T1000 (cell line): ENCODE results near the gene PHF2.

Source experiments
- DNase-seq: peaks from one replicate; lab custom pipeline; 2025; ENCODE audit warnings: mixed read lengths; lab: John Stamatoyannopoulos, UW

PHF2 gene

DNA sequence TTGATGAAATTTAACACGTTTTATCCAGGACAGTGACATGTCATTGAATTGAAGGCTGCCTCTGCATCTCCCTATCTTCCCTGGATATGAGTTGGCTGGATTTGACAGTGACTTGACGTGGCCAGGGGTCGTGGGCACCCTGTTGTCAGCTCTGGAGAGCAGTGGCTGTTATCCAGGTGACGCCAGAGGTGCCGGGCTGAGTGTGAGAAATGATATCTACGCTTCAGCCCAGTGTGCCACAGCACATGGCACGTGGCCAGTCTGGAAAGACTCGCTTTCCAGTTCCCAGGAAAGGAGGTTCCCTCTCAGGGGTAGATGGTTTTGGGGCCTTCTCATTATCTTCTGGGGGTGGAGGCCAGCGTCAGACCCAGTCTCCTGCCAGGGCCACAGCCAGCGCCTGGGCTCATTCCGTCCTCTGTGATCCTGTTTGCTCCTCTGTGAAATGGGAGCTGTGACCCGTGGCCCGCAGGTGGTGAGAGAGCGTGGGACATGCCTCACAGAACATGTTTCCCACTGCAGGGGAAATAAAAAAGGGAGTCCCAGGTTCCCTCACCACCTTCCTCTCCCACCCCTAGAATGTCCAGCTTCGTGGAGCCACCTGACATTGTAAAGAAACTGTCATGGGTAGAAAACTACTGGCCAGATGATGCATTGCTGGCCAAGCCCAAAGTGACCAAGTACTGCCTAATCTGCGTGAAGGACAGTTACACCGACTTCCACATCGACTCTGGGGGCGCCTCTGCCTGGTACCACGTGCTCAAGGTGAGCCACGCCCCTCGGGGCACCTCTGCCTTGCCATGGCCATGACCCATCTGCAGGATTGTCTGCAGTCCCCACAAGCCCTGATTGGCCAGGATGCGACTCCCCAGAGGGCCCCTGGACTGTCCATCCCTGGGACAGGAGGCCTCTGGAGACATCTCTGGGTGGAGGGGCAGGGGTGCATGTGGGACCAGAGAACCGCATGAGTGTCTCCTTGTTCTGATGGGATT, 76.5 kb downstream of the PHF2 start:
- no peak for DNase-seq

DNA sequence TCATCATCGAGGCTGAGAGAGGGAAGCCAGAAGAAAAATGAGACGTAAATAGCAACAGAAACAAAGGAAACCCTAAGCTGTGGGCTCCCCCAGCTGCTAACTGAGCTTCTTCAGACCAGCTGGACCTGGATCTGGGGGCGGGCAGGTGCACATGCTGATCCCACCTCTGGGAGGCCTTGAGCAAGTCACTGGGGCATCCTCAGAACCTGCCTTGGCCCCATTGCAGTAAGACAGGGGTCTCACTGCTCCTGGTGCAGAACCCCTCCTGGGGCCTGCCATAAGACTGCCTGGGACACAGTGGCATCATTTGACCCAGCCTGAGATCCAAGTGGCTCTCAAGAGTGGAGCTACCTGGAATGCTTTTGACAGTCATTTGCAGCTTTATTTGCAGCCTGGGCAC, 77.4 kb downstream of the PHF2 start:
- no peak for DNase-seq

DNA sequence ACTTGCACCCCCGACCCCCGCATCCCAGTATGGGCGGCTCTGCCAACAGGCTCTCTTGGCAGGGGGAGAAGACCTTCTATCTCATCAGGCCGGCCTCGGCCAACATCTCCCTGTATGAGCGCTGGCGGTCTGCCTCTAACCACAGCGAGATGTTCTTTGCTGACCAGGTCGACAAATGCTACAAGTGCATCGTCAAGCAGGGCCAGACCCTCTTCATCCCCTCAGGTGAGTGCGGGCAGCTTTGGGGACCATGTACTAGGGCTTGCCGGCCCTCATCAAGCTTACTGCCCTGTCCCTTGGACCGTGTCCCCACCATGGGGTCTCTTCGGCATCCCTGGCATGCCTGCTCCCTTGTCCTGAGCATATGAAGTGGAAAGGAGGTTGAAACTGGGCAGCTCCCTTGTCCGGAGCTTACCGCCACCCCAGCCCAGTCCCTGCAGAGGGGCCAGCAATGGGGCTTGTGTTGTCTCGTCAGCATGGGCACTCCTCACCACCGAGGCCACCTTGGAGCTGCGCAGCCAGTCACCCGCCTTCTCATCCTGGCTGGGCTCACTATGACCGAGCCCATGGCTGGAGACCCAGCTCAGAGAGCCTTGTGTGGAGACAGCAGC, 78.1 kb downstream of the PHF2 start:
- DNase-seq, result no peak

DNA sequence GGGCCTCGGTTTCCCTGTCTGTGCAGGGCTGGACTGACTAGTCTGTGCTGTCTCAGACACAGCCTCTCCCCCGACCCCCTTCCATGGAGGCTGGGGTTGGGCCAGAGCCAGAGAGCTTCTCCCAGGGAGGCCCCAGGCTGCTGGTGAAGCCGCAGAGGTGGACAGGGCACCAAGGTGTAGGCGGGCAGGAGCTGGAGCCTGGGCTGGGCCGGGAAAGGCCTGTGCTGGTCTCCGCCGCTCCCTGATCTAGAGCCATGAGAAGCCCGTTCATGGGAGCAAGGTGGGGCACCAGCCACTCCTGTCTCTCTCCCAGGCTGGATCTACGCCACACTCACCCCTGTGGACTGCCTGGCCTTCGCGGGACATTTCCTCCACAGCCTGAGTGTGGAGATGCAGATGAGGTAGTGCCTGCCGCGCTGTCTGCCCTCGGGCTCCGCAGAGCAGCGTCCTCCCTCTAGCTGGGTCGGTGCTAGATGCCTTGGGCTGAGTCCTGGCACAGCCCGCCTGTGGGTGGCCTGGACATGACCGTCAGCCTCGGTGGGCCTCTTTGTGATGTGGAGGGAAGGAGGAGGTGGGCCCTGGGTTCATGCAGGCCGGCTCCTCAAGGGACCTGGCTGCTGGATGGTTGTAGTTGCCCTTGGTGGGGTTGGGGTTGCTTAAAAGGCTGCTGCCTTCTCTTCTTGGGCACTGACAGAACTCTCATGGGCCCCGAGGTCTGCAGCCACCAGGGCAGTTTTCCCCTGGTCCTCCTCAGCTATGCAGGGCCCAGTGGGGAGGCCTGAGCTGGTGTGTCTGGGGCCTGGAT, 79.4 kb downstream of the PHF2 start:
- no peak for DNase-seq

DNA sequence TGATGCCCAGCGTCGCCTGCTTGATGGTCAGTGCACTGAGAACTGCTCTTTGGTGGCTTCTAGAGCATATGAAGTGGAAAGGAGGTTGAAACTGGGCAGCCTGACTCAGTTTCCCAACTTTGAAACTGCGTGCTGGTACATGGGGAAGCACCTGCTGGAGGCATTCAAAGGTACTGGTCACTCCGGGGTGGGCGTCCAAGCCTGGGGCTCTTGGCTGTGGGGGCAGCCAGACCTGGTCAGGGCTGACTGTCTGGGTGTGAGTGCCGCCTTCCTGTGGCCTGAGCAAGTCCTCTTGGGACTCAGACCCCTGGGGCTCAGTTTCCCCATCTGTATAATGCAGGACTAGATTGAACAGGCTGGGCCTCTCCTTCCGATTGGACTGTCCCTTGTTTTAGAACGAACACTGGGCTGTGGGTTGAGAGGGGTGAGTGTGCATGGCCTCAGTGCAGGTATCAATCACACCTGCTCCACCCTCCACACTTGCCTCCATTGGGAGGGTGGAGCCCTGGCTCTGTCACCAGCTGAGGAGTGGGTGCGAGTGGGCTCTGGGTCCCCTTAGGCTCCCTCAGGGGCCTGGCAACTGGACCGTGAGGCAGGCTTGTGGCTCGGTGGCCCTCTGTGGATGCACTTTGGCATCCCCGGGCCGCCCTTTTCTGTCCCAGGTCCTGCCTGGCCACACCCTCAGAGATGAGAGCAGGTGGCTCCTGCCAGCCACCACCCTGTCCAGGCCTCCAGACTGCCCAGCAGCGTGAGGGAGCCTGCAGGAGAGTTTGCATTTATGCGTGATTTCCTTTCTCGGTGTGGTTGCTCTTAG, 80.2 kb downstream of the PHF2 start:
- no peak for DNase-seq

DNA sequence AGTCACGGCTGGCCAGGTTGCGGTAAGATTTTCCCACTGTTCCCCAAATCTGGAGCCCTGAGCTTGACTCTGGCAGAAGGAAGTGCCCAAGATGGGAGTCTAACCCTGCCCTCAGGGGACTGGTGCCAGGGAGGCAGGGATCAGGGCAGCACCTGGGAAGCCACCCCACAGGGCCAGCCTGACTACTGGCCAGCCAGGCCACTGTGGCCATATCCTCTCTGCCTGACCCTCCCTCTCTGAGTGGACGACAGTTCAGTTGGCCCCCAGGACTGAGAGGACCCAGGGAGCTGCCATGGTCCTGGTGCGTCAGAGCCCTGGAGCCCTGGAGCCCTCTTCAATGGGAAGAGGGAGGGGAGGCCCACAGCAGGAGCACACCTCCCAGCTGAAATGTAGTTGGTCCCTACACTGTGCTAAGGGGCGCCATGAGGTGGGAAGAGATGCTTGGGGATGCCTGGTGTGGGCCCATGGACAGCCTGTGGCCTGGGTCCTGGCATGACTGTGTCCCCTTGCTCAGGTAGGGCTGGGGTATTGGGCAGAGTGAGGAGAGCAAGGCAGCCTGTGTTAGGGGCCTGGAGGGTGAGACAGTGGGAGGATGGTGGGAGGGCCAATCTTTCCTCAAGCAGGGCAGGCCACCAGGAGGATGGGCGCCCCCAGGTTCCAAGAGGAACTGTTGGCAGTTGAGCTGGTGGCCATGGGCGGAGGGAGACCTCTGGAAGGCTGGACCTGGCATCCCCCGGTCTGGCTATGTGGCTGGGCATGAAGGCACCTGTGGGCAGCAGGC, 81.1 kb downstream of the PHF2 start:
- no peak for DNase-seq

DNA sequence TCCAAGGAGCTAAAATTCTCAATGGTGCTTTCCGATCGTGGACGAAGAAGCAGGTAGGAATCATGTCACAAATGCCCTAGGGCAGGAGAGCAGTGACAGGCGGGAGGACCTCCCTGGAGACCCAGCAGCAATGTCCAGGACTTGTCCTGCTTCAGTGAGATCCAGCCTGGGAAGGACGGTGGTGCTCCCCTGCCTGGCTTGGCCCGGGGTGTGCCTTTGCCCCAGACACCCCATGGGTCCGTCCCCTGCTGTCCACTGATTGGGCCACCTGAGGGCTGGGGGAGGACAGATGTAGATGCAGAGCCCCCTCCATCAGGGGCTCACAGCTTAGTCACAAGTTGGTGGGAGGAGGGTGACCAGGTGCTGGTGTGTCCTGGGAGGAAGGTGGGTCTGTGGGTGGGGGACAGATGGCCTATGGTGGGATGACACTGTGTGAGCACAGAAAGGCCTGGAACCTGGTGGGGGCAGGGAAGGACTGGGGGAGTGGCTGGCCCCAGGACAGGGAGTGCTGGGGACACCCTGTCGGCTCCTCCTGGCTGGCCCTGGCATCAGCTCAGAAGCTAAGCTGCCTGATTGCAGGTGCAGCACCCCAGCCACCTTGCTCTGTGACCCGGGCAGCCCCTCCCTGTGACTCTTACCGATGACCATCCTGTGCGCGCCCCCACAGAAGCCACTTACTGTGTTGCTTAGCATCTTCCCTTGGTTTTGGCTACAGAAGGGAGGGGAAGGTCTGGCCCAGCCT, 82.0 kb downstream of the PHF2 start:
- DNase-seq, result no peak

DNA sequence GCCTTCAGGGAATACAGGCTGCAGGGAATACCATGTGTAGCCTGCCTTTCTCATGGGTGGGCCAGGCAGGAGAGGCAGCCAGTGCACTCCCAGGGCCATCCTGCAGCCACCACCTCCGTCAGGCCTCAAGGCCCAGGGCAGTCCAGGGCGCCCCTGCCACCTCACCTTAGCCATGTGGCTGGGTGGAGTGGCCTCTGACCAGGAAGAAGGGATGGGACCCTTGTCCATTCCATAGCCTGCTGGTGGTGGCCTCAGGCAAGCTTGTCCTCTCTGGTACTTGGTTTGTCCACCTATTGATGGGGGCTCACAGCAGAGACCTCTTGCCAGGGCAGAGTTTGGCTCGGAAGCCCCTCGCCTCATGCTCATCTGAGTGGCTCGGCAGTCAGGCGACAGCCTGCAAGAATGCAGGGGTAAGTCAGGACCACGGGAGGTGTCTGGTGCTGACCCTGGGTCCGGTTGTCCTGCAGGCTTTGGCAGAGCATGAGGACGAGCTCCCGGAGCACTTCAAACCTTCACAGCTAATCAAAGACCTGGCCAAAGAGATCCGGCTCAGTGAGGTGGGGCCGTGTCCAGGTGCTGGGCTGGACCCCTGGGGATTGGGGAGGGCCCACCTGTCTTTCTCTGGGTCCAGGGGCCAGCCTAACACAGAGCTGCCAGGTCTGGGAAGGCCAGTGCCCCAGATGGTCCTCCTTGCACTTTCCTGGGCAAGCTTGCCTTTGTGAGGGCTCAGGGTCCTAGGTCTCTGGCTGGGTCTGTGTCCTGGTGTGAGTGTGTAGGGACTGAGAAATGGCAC, 82.9 kb downstream of the PHF2 start:
- DNase-seq, result no peak

DNA sequence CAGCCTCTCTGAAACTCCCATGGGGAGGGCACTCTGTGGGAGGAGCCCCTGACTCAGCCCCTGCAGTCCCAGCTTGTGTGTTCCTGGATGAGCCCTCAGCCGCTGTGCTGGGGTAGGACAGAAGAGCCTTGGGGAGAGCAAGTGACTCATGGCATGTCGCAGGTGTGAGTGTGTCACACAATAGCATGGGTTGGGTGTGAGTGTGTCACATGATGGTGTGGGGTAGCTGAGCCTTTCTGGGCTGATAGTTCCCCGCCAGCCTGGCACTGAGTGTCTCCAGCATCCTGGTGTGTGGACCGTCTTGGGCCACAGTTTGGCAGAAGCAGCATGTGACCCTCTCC, 83.4 kb downstream of the PHF2 start:
- no peak for DNase-seq

DNA sequence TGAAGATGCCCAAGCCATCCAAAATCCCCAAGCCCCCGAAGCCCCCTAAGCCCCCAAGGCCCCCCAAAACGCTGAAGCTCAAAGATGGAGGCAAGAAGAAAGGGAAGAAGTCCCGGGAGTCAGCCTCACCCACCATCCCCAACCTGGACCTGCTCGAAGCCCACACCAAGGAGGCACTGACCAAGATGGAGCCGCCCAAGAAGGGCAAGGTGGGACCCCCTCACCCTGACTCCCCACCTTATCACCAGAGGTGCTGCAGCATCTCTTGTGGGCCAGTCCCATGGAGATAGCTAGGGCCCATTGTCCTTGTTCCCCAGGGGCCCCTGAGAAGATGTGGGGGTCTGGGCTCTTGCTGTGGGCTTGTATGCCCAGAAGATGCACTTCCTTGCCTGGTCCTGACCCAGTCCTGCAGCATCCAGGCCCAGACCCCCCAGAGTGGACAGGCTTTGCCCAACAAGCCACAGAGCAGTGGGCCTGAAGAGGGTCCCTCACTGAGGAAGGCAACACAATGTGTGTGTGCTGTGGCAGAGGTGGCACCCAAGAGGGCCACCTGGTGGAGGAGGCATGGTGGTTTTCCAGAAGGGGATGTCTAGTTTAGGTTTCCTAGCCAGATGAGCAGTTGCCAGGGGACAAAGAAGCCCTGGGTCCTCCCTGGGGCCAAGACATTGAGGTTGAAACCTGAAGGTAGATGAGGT, 84.1 kb downstream of the PHF2 start:
- no peak for DNase-seq

DNA sequence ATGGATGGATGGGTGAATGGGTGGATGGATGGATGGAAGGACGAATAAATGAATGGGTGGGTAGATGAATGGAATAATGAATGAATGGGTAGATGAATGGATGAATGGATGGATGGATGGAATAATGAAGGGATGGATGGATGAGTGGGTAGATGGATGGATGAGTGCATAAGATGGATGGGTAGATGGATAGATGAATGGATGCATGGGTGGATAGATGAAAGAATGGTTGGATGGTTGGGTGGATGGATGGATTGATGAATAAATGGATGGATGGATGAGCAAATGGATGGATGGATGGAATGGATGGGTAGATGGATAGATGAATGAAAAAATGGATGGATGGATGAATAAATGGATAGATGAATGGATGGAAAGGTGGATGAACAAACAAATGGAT, 85.2 kb downstream of the PHF2 start:
- no peak for DNase-seq

DNA sequence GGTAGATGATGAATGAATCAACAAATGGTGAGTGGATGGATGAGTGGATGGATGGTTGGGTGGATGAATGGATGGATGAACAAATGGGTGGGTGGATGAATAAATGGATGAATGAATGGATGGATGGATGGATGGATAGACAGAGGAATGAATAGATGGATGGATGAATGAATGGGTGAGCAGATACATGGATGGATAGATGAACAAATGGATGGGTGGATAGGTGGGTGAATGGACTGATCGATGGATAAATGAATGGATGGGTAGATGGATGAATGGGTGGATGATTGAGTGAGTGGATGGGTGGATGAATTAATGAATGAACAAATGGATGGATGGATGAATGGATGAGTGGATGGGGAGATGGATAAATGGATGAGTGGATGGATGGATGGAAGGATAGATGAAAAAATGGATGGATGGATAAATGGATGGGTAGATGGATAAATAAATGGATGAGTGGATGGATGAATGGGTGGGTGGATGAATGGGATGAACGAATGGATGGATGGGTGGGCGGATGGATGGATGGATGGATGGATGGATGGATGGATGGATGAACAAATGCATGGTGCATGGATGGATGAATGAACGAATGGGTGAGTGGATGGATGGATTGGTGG, 85.7 kb downstream of the PHF2 start:
- no peak for DNase-seq

DNA sequence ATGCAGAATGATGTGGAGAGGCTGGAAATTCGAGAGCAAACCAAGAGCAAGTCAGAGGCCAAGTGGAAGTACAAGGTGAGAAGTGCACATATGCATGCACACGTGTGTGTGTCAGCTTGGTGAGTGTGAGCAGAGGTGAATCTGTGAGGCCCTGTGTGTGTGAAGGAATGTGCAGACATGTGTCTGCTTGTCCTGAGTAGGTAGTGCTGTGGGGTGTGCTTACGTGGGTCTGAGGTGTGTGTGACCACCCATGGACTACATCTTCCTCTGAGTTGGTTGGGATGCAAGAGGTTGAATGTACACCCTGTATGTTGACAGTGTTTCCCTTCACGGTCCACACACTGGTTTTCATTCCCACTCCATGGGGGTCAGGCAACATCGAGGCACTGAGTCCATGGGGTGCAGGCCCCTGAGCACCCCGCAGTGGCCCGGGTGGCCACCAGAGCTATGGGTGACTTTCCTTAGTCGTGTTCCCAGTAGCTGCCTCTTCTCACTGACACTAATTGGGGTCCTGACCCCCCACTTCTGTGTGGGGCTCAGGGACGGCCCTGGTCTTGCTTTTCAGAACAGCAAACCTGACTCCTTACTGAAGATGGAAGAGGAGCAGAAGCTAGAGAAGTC, 86.7 kb downstream of the PHF2 start:
- no peak for DNase-seq

DNA sequence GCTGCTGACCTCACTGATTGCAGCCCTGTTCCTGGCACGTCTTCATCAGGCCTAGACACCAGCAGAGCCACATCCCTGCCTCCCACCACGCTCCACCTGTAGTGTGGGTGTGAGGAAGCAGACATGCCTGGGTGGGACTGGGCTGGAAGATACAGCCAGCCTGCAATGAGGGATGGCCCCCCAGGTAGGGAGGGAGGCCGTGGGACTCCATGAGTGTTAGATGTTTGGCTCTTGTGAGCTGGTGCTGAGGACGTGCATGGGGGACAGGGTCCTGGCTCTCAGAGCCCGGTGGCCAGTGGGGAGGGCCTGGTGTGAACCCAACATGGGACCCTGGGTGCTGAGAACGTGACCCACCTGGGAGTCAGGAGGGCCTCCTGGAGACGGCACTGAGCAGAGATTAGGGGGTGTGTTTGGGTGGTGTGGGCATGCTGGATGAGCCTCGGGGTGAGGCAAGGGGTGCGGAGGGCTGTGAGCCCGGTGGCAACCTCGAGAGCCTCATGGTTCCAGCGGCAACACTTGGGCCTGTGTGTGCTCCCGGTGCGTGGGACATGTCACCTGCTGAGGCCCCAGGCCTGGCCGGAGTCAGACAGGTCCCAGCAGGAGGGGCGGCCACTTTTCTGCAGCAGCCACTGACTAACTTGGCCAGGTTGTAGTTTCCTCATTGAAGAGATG, 87.6 kb downstream of the PHF2 start:
- DNase-seq, result no peak

DNA sequence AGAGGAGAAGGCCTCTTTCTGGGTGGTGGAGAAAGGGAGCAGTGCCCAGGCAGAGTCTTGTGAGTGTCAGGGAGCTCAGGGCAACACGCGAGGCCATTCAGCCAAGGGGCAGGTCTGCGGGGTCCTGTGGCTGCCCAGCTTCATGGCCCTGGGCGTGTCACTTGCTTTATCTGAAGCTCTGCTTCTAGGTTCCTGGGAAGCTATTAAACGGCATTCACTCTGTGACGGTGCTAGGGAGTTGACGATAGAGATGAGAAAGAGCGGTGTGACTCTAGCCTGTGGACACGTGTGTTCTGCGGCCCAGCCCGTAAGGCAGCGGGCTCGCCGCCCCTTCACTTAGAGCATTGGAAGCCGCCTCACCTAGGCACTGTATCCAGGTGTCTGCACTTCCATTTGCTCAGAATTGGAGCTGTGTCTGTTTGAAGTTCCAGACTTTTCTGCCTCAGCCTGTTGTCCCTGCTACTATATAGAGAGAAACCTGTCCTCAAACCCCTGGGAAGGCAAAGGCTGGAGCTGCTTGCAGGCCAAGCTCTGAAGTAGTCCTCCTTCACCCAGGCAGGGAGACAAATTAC, 88.3 kb downstream of the PHF2 start:
- no peak for DNase-seq

DNA sequence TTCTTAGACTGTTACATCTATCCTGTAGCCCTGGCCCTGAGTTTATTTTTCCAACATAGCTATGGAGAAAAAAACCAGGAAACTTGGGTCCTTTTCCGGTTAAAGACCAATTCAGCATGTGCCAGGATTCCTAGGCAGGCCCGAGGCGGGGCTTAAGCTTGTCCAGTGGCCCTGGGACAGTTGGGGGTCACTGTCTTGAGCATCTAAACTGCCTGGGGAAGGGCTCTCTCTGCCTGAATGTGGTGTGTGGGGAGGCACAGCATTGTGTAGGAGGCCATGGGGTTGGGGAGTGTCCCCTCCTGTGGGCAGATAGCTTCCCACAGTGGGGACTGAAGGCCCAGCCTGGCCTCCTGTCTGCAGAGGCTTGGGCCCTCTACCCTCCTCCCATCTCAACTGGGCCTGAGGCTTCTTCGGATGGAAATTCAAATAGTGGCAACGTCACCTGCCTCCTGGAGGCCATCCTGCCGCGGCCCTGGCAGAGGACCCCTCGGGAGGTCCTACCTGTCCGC, 88.8 kb downstream of the PHF2 start:
- DNase-seq, result no peak
